ENCODE data around the gene ATM. TPM values are rescaled to one million over a fixed set of nuclear protein-coding genes. Genes with fewer than 3 reads are reported as not detected.

Gene ATM
- total and polyA plus RNA-seq, 10 of the 15 experiments (the other 5 are each of a cell fraction or from before 2014, with no cell fraction given), result 10.0 to 91.5 (median 40.2) TPM

DNA sequence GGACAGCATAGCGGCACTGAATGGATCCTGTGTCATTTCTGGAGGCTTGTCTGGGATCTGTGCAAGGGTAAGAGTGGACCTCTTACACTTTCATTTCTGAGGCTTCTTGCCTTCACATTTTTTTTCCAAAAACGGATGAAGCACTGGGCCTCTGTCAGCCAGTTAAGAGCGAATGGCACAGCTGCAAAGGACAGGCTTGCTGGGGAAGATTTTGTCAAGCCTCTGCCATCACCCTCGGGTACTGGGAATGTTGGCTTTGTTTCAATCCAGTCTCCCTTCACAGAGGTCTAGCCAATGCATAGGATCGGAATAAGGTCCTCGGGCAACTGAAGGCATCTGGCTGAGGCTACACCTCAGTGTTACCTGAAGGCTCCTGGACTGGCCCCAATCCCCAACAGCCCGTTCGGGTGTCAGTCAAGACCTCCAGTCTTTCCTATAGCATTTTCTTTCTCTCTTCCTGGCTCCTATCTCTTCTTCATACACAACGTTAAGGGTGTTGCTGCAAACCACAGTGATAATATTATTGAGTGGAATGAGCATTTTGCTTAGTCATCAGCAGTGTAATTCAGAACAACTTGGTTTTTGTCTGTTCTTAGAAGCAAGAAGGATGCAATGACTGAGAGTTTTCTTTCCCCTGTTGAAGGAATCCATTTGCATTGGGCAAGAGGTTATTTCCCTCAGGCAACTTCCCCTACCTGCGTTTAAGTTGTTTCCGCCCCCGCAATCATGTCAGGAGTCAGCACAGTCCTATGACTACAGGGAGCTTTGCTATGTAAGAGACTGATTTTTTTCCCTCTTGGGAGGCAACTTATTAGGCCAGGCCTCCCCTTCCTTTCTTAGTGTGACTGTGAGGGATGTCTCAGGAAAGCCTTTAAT lies 23.2 kb upstream of the ATM start (continued):
- TF ChIP-seq BACH1 (IDR thresholded peaks at IDR 0.05; ENCODE audit: borderline replicate concordance) (peak; percentile 63; the same call in 1 of the 2 replicates), TCF12 (IDR thresholded peaks at IDR 0.05; ENCODE audit: low read depth, low read length) (no peak), SMAD5 (IDR thresholded peaks at IDR 0.05; ENCODE audit: low read depth) (no peak), GABPA (IDR thresholded peaks at IDR 0.05; ENCODE audit: low read depth) (0 out of 2 replicates have a peak, but pooled peaks have one; percentile 20), TARDBP (IDR thresholded peaks at IDR 0.05; ENCODE audit: borderline replicate concordance) (no peak), NFIC (IDR thresholded peaks at IDR 0.05; ENCODE audit: low read depth, low read length) (peak; percentile 27; the same call in 1 of the 2 replicates), SIX5 (IDR thresholded peaks at IDR 0.05; ENCODE audit: low read depth, low read length, severe bottlenecking) (no peak), CHD2 (IDR thresholded peaks at IDR 0.05; ENCODE audit: borderline replicate concordance, low read depth, low read length) (no peak), YBX1 (IDR thresholded peaks at IDR 0.05) (no peak), POU2F2 (IDR thresholded peaks at IDR 0.05; ENCODE audit: borderline replicate concordance, low read depth, low read length) (peak; percentile 82; the same call in 2 of the 3 replicates), SUPT20H (IDR thresholded peaks at IDR 0.05; ENCODE audit: borderline replicate concordance, control insufficient read depth, low read depth, low read length) (no peak), STAT3 (IDR thresholded peaks at IDR 0.05; ENCODE audit: low read depth, low read length) (no peak), CREM (IDR thresholded peaks at IDR 0.05; ENCODE audit: low read depth) (no peak), ZZZ3 (IDR thresholded peaks at IDR 0.05; ENCODE audit: control insufficient read depth, insufficient read length, low read depth) (no peak), CBX3 (IDR thresholded peaks at IDR 0.05; ENCODE audit: borderline replicate concordance, low read depth) (no peak), IKZF1 (conservative IDR thresholded peaks at IDR 0.05) (peak; percentile 53; the same call in 1 of the 2 replicates), SMAD1 (IDR thresholded peaks at IDR 0.05; ENCODE audit: low read depth, partially characterized antibody) (no peak), JUND (IDR thresholded peaks at IDR 0.05; ENCODE audit: low read depth, low read length) (no peak)
- TF ChIP-seq, protein P1, sequence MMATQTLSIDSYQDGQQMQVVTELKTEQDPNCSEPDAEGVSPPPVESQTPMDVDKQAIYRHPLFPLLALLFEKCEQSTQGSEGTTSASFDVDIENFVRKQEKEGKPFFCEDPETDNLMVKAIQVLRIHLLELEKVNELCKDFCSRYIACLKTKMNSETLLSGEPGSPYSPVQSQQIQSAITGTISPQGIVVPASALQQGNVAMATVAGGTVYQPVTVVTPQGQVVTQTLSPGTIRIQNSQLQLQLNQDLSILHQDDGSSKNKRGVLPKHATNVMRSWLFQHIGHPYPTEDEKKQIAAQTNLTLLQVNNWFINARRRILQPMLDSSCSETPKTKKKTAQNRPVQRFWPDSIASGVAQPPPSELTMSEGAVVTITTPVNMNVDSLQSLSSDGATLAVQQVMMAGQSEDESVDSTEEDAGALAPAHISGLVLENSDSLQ (IDR thresholded peaks at IDR 0.05), result peak; percentile 37; the same call in 1 of the 2 replicates
- TF ChIP-seq, protein P2, sequence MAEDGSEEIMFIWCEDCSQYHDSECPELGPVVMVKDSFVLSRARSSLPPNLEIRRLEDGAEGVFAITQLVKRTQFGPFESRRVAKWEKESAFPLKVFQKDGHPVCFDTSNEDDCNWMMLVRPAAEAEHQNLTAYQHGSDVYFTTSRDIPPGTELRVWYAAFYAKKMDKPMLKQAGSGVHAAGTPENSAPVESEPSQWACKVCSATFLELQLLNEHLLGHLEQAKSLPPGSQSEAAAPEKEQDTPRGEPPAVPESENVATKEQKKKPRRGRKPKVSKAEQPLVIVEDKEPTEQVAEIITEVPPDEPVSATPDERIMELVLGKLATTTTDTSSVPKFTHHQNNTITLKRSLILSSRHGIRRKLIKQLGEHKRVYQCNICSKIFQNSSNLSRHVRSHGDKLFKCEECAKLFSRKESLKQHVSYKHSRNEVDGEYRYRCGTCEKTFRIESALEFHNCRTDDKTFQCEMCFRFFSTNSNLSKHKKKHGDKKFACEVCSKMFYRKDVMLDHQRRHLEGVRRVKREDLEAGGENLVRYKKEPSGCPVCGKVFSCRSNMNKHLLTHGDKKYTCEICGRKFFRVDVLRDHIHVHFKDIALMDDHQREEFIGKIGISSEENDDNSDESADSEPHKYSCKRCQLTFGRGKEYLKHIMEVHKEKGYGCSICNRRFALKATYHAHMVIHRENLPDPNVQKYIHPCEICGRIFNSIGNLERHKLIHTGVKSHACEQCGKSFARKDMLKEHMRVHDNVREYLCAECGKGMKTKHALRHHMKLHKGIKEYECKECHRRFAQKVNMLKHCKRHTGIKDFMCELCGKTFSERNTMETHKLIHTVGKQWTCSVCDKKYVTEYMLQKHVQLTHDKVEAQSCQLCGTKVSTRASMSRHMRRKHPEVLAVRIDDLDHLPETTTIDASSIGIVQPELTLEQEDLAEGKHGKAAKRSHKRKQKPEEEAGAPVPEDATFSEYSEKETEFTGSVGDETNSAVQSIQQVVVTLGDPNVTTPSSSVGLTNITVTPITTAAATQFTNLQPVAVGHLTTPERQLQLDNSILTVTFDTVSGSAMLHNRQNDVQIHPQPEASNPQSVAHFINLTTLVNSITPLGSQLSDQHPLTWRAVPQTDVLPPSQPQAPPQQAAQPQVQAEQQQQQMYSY (CRISPR knock-in tag; IDR thresholded peaks at IDR 0.05), result no peak
- TF ChIP-seq, protein P3, sequence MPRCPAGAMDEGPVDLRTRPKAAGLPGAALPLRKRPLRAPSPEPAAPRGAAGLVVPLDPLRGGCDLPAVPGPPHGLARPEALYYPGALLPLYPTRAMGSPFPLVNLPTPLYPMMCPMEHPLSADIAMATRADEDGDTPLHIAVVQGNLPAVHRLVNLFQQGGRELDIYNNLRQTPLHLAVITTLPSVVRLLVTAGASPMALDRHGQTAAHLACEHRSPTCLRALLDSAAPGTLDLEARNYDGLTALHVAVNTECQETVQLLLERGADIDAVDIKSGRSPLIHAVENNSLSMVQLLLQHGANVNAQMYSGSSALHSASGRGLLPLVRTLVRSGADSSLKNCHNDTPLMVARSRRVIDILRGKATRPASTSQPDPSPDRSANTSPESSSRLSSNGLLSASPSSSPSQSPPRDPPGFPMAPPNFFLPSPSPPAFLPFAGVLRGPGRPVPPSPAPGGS (IDR thresholded peaks at IDR 0.05; ENCODE audit: borderline replicate concordance, insufficient read depth, low read depth, low read length, poor library complexity, severe bottlenecking), result peak; percentile 21

Data from GM12878 (cell line).